ENCODE measurements around the gene SPOCK3. TPM values are rescaled to one million over a fixed set of nuclear protein-coding genes. Genes with fewer than 3 reads are reported as not detected.
"Not testable (repeated sequence)": the region's sequence is repeated elsewhere in the genome, so short reads cannot be mapped to it uniquely, and the experiment has no call there.

SPOCK3 gene
- polyA plus RNA-seq, 4 donors = 3.5 to 8.6 TPM; not detected in 2

DNA sequence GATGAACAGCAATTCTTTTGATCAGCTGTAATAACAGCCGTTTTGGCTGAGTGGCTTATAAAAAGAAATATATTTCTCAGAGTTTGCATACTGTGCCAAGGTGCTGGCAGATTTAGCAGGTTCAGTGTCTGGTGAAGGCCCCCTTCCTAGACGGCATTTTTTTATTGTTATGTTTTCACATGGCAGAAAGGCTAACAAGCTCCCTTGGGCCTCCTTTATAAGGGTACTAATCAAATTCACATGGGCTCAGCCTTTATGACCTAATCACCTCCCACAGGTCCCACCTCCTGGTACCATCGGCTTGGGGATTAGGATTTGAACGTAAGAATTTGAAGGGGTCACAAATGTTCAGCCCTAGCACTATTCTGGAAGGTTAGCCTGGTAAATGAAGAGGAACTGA lies 431.9 kb downstream of the SPOCK3 start:
- DNase-seq = no peak
- H3K4me3 ChIP-seq (ENCODE audit: low read depth in 1 of 3, low read length in 3 of 3) = no peak overlapping the region
- H3K27ac ChIP-seq (ENCODE audit: low read depth in 1 of 3, low read length in 2 of 3) = no peak overlapping the region
- H3K4me1 ChIP-seq (ENCODE audit: control insufficient read depth in 3 of 3, insufficient read depth in 2 of 3, low read depth in 1 of 3, low read length in 2 of 3) = no peaks in the 10 kb centered on the region
- 69 to 84% (median 79%) methylated on average over 4 of the region's 4 CpGs for WGBS, 3 donors
- H3K27me3 ChIP-seq (ENCODE audit: control insufficient read depth in 3 of 3, insufficient read depth in 3 of 3, low read length in 3 of 3) = no peaks in the 10 kb centered on the region
- H3K36me3 ChIP-seq (ENCODE audit: control insufficient read depth in 3 of 3, insufficient read depth in 2 of 3, low read depth in 1 of 3, low read length in 3 of 3) = no peaks in the 10 kb centered on the region
- no peak for FAIRE-seq
- H3K9me3 ChIP-seq (ENCODE audit: control insufficient read depth in 2 of 2, insufficient read depth in 1 of 2, low read depth in 1 of 2, low read length in 1 of 2) = no peaks in the 10 kb centered on the region

DNA sequence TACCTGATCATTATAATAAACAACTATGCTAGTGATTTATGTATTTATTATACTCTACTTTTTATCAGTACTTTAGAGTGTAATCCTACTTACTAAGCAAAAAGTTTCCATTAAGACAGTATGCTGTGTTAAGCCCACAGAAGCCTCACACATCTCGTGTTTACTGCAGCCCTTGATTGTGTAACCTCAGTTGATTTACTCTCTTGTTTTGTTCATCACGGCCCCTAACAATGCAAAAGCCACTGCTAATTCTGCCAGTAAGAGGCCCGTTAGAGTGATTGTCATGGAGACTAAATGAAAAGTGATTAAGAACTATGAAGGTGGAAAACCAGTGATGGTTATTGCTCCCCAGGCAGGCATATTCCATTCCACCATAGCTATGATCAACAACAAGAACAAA lies 436.2 kb downstream of the SPOCK3 start:
- 50 to 54% (median 53%) methylated on average over 3 of the region's 3 CpGs for WGBS, 3 donors
- no peak for FAIRE-seq
- Histone ChIP-seq H3K27me3 (ENCODE audit: control insufficient read depth in 3 of 3, insufficient read depth in 3 of 3, low read length in 3 of 3) (no peaks in the 10 kb centered on the region), H3K36me3 (ENCODE audit: control insufficient read depth in 3 of 3, insufficient read depth in 2 of 3, low read depth in 1 of 3, low read length in 3 of 3) (no peaks in the 10 kb centered on the region), H3K4me3 (ENCODE audit: low read depth in 1 of 3, low read length in 3 of 3) (no peak overlapping the region), H3K4me1 (ENCODE audit: control insufficient read depth in 3 of 3, insufficient read depth in 2 of 3, low read depth in 1 of 3, low read length in 2 of 3) (no peaks in the 10 kb centered on the region), H3K9me3 (ENCODE audit: control insufficient read depth in 2 of 2, insufficient read depth in 1 of 2, low read depth in 1 of 2, low read length in 1 of 2) (no peaks in the 10 kb centered on the region), H3K27ac (ENCODE audit: low read depth in 1 of 3, low read length in 2 of 3) (no peak overlapping the region)
- no peak for DNase-seq

- no peak overlapping the region for H3K27ac ChIP-seq (ENCODE audit: low read depth in 1 of 3, low read length in 2 of 3)
- DNase-seq (no peak), FAIRE-seq (no peak)
- H3K9me3 ChIP-seq (ENCODE audit: control insufficient read depth in 2 of 2, insufficient read depth in 1 of 2, low read depth in 1 of 2, low read length in 1 of 2) = no peaks in the 10 kb centered on the region
- no peak overlapping the region for H3K4me3 ChIP-seq (ENCODE audit: low read depth in 1 of 3, low read length in 3 of 3)
- no peaks in the 10 kb centered on the region for H3K4me1 ChIP-seq (ENCODE audit: control insufficient read depth in 3 of 3, insufficient read depth in 2 of 3, low read depth in 1 of 3, low read length in 2 of 3)
- H3K27me3 ChIP-seq (ENCODE audit: control insufficient read depth in 3 of 3, insufficient read depth in 3 of 3, low read length in 3 of 3) = no peaks in the 10 kb centered on the region
- H3K36me3 ChIP-seq (ENCODE audit: control insufficient read depth in 3 of 3, insufficient read depth in 2 of 3, low read depth in 1 of 3, low read length in 3 of 3) = no peaks in the 10 kb centered on the region
These were observed 456.5 kb downstream of the SPOCK3 start for GRCh38 chr4:166777760-166778159.

DNA sequence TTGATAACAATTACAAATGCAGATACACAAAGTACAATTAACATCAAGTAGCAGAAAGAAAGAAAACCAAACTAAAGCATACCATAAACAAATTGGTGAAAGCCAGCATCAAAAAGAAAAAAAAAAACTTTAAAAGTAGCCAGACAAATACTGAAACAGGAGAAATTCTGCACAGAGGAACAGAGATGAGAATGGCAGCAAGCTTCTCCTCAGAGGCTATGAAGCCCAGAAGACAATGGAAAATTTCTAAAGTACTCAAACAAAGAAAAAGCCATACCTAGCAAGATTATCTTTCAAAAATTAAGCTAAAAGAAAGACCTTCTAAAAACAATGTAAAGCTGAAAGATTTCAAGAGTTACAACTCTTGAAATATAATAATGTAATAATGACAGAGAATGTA lies 471.3 kb downstream of the SPOCK3 start:
- Histone ChIP-seq H3K4me3 (ENCODE audit: low read depth in 1 of 3, low read length in 3 of 3) (no peak overlapping the region), H3K9me3 (ENCODE audit: control insufficient read depth in 2 of 2, insufficient read depth in 1 of 2, low read depth in 1 of 2, low read length in 1 of 2) (peaks cover 0 to 2% of the 10 kb centered on the region in 2 donors), H3K27me3 (ENCODE audit: control insufficient read depth in 3 of 3, insufficient read depth in 3 of 3, low read length in 3 of 3) (no peaks in the 10 kb centered on the region), H3K36me3 (ENCODE audit: control insufficient read depth in 3 of 3, insufficient read depth in 2 of 3, low read depth in 1 of 3, low read length in 3 of 3) (no peaks in the 10 kb centered on the region), H3K4me1 (ENCODE audit: control insufficient read depth in 3 of 3, insufficient read depth in 2 of 3, low read depth in 1 of 3, low read length in 2 of 3) (no peaks in the 10 kb centered on the region), H3K27ac (ENCODE audit: low read depth in 1 of 3, low read length in 2 of 3) (no peak overlapping the region)
- DNase-seq (no peak), FAIRE-seq (no peak)

DNA sequence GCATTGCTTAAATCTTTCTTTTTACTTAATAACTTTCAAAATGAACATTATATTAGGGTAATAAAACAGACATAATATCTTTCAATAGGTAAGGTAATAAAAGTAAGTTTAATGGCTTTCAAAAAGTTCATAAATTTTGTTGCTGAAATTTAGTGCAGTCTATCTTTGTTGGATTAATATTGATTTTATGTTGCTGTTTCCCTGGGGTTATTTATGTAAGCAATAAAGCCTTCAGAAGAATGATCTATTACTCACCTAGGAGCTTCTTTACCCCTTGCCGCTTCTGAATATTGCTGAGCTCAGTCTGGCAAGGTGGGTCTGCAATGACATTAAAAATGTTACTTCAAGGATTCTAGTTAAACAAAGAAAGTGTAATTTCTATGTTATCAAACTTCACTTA lies 492.6 kb downstream of the SPOCK3 start:
- WGBS, 3 donors = 27 to 70% (median 34%) methylated on average over 1 of the region's 1 CpG
- FAIRE-seq (no peak), DNase-seq (no peak)
- Histone ChIP-seq H3K27ac (ENCODE audit: low read depth in 1 of 3, low read length in 2 of 3) (no peak overlapping the region), H3K36me3 (ENCODE audit: control insufficient read depth in 3 of 3, insufficient read depth in 2 of 3, low read depth in 1 of 3, low read length in 3 of 3) (no peaks in the 10 kb centered on the region), H3K9me3 (ENCODE audit: control insufficient read depth in 2 of 2, insufficient read depth in 1 of 2, low read depth in 1 of 2, low read length in 1 of 2) (peaks cover 0 to 8% of the 10 kb centered on the region in 2 donors), H3K27me3 (ENCODE audit: control insufficient read depth in 3 of 3, insufficient read depth in 3 of 3, low read length in 3 of 3) (no peaks in the 10 kb centered on the region), H3K4me1 (ENCODE audit: control insufficient read depth in 3 of 3, insufficient read depth in 2 of 3, low read depth in 1 of 3, low read length in 2 of 3) (no peaks in the 10 kb centered on the region), H3K4me3 (ENCODE audit: low read depth in 1 of 3, low read length in 3 of 3) (no peak overlapping the region)

DNA sequence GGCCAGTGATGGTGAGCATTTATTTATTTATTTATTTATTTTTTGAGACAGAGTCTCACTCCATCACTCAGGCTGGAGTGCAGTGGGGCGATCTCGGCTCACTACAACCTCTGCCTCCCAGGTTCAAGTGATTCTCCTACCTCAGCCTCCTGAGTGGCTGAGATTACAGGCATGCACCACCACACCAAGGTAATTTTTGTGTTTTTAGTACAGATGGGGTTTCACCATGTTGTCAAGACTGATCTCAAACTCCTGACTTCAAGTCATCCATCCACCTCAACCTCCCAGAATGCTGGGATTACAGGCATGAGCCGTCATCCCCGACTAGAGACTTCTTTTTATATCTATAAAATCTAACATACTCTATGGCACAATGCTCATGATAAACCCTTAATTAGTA lies 495.1 kb downstream of the SPOCK3 start:
- DNase-seq; FAIRE-seq; H3K4me1 ChIP-seq (ENCODE audit: control insufficient read depth in 3 of 3, insufficient read depth in 2 of 3, low read depth in 1 of 3, low read length in 2 of 3); H3K27me3 ChIP-seq (ENCODE audit: control insufficient read depth in 3 of 3, insufficient read depth in 3 of 3, low read length in 3 of 3); H3K9me3 ChIP-seq (ENCODE audit: control insufficient read depth in 2 of 2, insufficient read depth in 1 of 2, low read depth in 1 of 2, low read length in 1 of 2); H3K36me3 ChIP-seq (ENCODE audit: control insufficient read depth in 3 of 3, insufficient read depth in 2 of 3, low read depth in 1 of 3, low read length in 3 of 3); H3K27ac ChIP-seq (ENCODE audit: low read depth in 1 of 3, low read length in 2 of 3); H3K4me3 ChIP-seq (ENCODE audit: low read depth in 1 of 3, low read length in 3 of 3): not testable (repeated sequence)
- 92 to 96% (median 94%) methylated on average over 4 of the region's 4 CpGs for WGBS, 3 donors

DNA sequence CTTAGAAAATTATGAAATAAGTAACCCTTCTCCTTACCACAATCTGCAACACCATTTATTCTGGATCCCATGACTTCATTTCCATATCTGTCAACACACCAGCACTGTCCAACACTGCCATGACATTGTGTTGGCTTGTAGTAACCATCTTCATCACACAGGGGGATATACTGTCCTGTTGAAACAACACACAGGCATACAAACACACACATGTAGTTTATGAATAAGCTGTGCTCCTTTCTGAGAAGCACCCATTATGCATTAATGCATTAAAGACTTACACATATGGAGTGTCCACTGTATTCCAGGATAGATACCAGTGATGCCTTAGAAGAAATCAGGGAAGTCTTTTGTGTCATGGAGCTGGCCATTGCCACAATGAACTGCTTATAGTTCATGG lies 496.9 kb downstream of the SPOCK3 start:
- Histone ChIP-seq H3K4me1 (ENCODE audit: control insufficient read depth in 3 of 3, insufficient read depth in 2 of 3, low read depth in 1 of 3, low read length in 2 of 3) (no peaks in the 10 kb centered on the region), H3K36me3 (ENCODE audit: control insufficient read depth in 3 of 3, insufficient read depth in 2 of 3, low read depth in 1 of 3, low read length in 3 of 3) (no peaks in the 10 kb centered on the region), H3K9me3 (ENCODE audit: control insufficient read depth in 2 of 2, insufficient read depth in 1 of 2, low read depth in 1 of 2, low read length in 1 of 2) (no peaks in the 10 kb centered on the region), H3K27me3 (ENCODE audit: control insufficient read depth in 3 of 3, insufficient read depth in 3 of 3, low read length in 3 of 3) (no peaks in the 10 kb centered on the region), H3K4me3 (ENCODE audit: low read depth in 1 of 3, low read length in 3 of 3) (no peak overlapping the region), H3K27ac (ENCODE audit: low read depth in 1 of 3, low read length in 2 of 3) (no peak overlapping the region)
- FAIRE-seq (no peak), DNase-seq (no peak)

DNA sequence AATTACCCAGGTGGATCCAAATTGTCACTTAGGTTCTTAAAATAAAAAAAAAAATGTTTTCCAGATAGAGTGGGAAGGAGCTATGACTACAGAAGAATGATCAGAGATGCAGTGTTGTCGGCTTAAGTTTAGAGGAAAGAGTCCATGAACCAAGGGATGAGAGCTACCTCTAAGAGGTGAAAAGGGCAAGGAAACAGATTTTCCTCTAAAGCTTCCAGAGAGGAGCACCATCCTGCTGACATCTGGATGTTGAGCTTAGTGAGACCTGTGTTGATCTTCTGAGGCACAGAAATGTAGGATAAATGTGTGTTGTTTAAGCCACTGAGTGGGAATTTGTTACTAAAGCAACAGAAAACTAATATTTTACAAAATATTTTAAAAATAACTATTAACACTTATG lies 498.7 kb downstream of the SPOCK3 start:
- Histone ChIP-seq H3K27me3 (ENCODE audit: control insufficient read depth in 3 of 3, insufficient read depth in 3 of 3, low read length in 3 of 3) (no peaks in the 10 kb centered on the region), H3K27ac (ENCODE audit: low read depth in 1 of 3, low read length in 2 of 3) (no peak overlapping the region), H3K36me3 (ENCODE audit: control insufficient read depth in 3 of 3, insufficient read depth in 2 of 3, low read depth in 1 of 3, low read length in 3 of 3) (no peaks in the 10 kb centered on the region), H3K4me3 (ENCODE audit: low read depth in 1 of 3, low read length in 3 of 3) (no peak overlapping the region), H3K9me3 (ENCODE audit: control insufficient read depth in 2 of 2, insufficient read depth in 1 of 2, low read depth in 1 of 2, low read length in 1 of 2) (no peaks in the 10 kb centered on the region), H3K4me1 (ENCODE audit: control insufficient read depth in 3 of 3, insufficient read depth in 2 of 3, low read depth in 1 of 3, low read length in 2 of 3) (no peaks in the 10 kb centered on the region)
- no peak for DNase-seq
- no peak for FAIRE-seq
- 54 to 80% (median 78%) methylated on average over 1 of the region's 1 CpG for WGBS, 3 donors

DNA sequence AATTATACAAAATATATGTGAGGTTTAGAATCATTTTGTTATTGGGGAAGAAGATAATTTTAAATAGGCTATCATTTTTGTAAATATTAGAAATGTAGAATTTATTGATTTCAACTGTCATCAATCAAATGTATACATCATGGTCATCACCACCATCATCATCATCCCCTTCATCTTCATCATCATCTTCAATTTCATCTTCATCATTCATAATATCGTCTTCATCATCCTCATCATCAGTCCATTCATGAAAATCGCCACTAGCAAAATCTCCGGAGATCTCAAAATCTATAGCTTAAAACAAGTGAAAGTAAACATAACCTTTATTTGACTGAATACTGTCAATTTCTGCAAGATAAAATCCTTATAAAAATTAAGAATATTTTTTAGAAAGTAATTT lies 499.5 kb downstream of the SPOCK3 start:
- H3K4me3 ChIP-seq (ENCODE audit: low read depth in 1 of 3, low read length in 3 of 3) = no peak overlapping the region
- no peak for FAIRE-seq
- whole genome bisulfite sequencing, 3 donors = 87 to 91% (median 87%) methylated on average over 3 of the region's 3 CpGs
- no peaks in the 10 kb centered on the region for H3K9me3 ChIP-seq (ENCODE audit: control insufficient read depth in 2 of 2, insufficient read depth in 1 of 2, low read depth in 1 of 2, low read length in 1 of 2)
- H3K36me3 ChIP-seq (ENCODE audit: control insufficient read depth in 3 of 3, insufficient read depth in 2 of 3, low read depth in 1 of 3, low read length in 3 of 3) = no peaks in the 10 kb centered on the region
- no peak overlapping the region for H3K27ac ChIP-seq (ENCODE audit: low read depth in 1 of 3, low read length in 2 of 3)
- H3K4me1 ChIP-seq (ENCODE audit: control insufficient read depth in 3 of 3, insufficient read depth in 2 of 3, low read depth in 1 of 3, low read length in 2 of 3) = no peaks in the 10 kb centered on the region
- no peaks in the 10 kb centered on the region for H3K27me3 ChIP-seq (ENCODE audit: control insufficient read depth in 3 of 3, insufficient read depth in 3 of 3, low read length in 3 of 3)
- DNase-seq = no peak

All from small intestine (tissue), 7 donors.